Hepatocyte (in vitro differentiated cells): ENCODE measurements around the gene APOA5.

Source experiments
- CTCF ChIP-seq: fragments of 200-600 bp; sonication (generic); IDR thresholded peaks from 2 replicates; pipeline ENCODE4 v1.5.1; 2016; ENCODE audit warnings: antibody characterized with exemption, mild to moderate bottlenecking; ENCODE audit not compliant: poor library complexity
- EZH2 ChIP-seq: fragments of 200-600 bp; sonication (generic); IDR thresholded peaks from 2 replicates; pipeline ENCODE4 v1.6.1; 2016; ENCODE audit warnings: antibody characterized with exemption, mild to moderate bottlenecking, borderline replicate concordance
- EZH2phosphoT487 ChIP-seq: fragments of 200-600 bp; sonication (generic); IDR thresholded peaks from one replicate; pipeline ENCODE4 v1.6.1; 2018; ENCODE audit warnings: antibody characterized with exemption, mild to moderate bottlenecking, low read depth, moderate library complexity; ENCODE audit not compliant: unreplicated experiment, severe bottlenecking

- TF ChIP-seq CTCF (no peak), EZH2 (no peak), EZH2phosphoT487 (no peak)
Observed at GRCh38 chr11:116828632-116829524, 37.2 kb upstream of the APOA5 start.
